Left ventricle myocardium inferior (tissue), 1 donor: ENCODE measurements around the gene CADPS. TPM values are rescaled to one million over a fixed set of nuclear protein-coding genes. Genes with fewer than 3 reads are reported as not detected.

Source experiments
- DNase-seq: peaks from one replicate; pipeline ENCODE4 v3.0.0-alpha.2; 2020
- H3K27ac ChIP-seq: fragments of 200-600 bp; replicated peaks from 2 replicates; pipeline ENCODE4 v1.8.0; 2021
- H3K27me3 ChIP-seq: fragments of 200-600 bp; 2 replicates; pipeline ENCODE4 v1.8.0; 2021; ENCODE audit warnings: low read depth
- H3K36me3 ChIP-seq: fragments of 200-600 bp; 2 replicates; pipeline ENCODE4 v1.8.0; 2021
- H3K4me1 ChIP-seq: fragments of 200-600 bp; 2 replicates; pipeline ENCODE4 v1.8.0; 2021
- H3K4me3 ChIP-seq: fragments of 200-600 bp; 2 replicates; pipeline ENCODE4 v1.8.0; 2021; ENCODE audit warnings: mild to moderate bottlenecking, moderate library complexity
- H3K9me3 ChIP-seq: fragments of 200-600 bp; replicated peaks from 2 replicates; pipeline ENCODE4 v1.8.0; 2021
- intact Hi-C: fragments of 100-400 bp; cut with micrococcal nuclease; formaldehyde crosslinking; loops from one replicate; pipeline ENCODE4 v1.11.0; 2022
- total RNA-seq: library from RNA; stranded (reverse); fragmentation: NEBNext Ultra II Directional; extraction: Animal tissue kit (Norgen Biotek cat#: 25700); gene quantifications from one replicate; pipeline ENCODE4 v1.2.1, GENCODE V29; 2021
- TF ChIP-seq, protein P1 (sequence below): fragments of 200-600 bp; IDR thresholded peaks from 2 replicates; pipeline ENCODE4 v1.8.0; 2021; ENCODE audit warnings: antibody characterized with exemption, mild to moderate bottlenecking, borderline replicate concordance
- donor health status: DM: no; HTN: yes; CAD: no; lungs with severe emphysema.

CADPS gene
- total RNA-seq, 1 donor from 2014 or later, result 25.0 TPM

DNA sequence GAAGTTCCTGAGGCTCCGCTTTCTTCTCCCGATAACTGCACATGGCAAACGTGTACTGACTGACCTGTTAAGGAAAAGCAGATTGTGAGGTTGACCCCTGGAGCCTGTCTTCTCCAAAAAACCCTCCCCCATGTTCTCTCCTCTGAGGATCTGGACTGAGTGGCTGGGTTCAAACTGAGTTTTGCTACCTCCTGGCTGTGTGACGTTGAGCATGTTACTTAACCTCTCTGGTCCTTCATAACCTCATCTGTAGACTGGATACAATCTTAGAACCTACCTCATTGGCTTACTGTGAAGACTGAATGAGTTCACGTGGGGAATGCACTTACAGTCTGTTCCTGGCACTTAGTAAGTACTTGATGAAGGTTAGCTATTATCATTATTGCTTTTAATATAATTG lies 317.8 kb downstream of the CADPS start:
- Histone ChIP-seq H3K9me3 (no peaks in the 10 kb centered on the region), H3K4me3 (no peak overlapping the region), H3K4me1 (no peaks in the 10 kb centered on the region), H3K27me3 (no peaks in the 10 kb centered on the region), H3K36me3 (no peaks in the 10 kb centered on the region), H3K27ac (no peak overlapping the region)
- no peak for DNase-seq
- intact Hi-C loops, result no loop called here
- TF ChIP-seq, protein P1, sequence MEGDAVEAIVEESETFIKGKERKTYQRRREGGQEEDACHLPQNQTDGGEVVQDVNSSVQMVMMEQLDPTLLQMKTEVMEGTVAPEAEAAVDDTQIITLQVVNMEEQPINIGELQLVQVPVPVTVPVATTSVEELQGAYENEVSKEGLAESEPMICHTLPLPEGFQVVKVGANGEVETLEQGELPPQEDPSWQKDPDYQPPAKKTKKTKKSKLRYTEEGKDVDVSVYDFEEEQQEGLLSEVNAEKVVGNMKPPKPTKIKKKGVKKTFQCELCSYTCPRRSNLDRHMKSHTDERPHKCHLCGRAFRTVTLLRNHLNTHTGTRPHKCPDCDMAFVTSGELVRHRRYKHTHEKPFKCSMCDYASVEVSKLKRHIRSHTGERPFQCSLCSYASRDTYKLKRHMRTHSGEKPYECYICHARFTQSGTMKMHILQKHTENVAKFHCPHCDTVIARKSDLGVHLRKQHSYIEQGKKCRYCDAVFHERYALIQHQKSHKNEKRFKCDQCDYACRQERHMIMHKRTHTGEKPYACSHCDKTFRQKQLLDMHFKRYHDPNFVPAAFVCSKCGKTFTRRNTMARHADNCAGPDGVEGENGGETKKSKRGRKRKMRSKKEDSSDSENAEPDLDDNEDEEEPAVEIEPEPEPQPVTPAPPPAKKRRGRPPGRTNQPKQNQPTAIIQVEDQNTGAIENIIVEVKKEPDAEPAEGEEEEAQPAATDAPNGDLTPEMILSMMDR, result no peak

DNA sequence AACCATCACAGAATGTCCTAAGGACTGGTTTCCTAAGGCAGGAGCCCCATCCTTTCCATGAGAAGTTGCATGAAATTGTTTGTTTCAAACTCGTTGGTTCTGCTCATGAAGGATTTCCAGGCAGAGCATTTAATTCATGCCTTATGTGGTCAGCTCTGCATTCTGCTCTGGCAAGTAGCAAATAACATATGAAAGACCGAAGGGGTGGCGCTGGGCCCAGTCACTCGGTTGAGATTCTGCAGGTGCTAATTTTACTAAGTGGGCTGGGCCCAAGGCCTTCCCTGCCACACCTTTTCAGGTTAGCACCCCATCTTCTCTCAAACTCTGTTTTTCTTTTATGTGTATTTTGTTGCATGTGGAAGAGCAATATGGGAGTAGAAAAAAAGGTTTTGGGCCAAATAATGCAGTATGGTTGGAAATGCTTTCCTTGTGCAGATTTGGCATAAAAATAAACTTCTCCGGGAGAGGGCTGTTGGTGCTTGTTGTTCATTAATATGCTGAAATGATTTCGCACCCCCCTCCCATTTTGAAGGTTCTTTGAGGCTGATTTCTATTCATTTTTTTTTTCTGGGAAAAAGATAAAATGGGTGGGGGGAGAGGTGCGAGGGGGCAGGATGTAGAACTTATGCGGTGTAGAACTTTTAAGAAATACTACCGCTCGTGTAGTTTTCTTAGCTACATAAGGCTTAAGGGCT lies 318.9 kb downstream of the CADPS start:
- Histone ChIP-seq H3K36me3 (no peaks in the 10 kb centered on the region), H3K9me3 (no peaks in the 10 kb centered on the region), H3K4me1 (no peaks in the 10 kb centered on the region), H3K27ac (no peak overlapping the region), H3K27me3 (no peaks in the 10 kb centered on the region), H3K4me3 (no peak overlapping the region)
- intact Hi-C loops, result no loop called here
- DNase-seq, result no peak
- TF ChIP-seq, protein P1, result no peak

DNA sequence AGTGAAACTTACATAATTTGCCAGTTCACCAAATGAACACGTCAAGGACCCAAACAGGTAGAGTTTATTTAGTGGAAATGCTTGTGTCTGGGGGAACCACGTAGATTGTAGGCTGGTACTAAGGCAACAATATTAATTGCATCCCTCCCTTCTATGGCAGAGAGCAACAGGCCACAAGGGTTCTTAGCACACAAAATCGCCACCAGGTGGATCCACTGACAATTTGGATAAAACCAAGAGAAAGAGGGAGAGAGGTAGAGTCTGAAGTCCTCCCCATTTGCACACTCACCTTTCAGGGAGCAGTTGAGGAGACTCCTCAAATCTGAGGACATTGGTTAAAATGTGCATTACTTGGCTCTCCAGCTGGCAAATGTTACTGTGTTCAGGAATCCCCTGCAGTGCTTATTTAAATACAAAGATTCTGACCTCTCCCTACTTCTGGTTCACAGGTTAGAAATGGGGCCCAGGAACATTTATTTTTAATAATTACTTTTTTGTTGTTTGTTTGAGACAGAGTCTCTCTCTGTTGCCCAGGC lies 320.9 kb downstream of the CADPS start:
- no peak for DNase-seq
- H3K4me3 ChIP-seq, result no peak overlapping the region
- H3K27me3 ChIP-seq, result no peaks in the 10 kb centered on the region
- no peaks in the 10 kb centered on the region for H3K9me3 ChIP-seq
- no peaks in the 10 kb centered on the region for H3K36me3 ChIP-seq
- TF ChIP-seq, protein P1, result no peak
- intact Hi-C loops, result no loop called here
- no peak overlapping the region for H3K27ac ChIP-seq
- no peaks in the 10 kb centered on the region for H3K4me1 ChIP-seq

DNA sequence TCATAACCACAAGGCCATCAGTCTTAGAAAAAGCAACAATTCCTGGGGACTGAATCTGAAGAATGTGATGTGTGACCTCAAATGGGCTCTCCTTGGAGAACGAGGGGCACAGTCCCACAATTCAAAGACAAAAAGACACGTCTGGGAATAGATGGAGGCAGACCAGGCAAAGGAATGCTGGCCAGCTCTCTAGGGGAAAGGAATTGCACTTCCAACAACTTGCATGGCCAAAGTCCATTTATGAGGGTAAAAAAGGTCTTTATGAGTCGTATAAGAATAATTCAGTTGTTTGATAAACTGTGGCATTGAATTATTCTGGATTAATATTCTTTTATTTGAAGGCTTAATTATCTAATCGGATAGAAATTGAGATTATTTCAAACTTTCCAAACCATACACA lies 321.4 kb downstream of the CADPS start:
- TF ChIP-seq, protein P1, result no peak
- Histone ChIP-seq H3K9me3 (no peaks in the 10 kb centered on the region), H3K27ac (no peak overlapping the region), H3K27me3 (no peaks in the 10 kb centered on the region), H3K4me1 (no peaks in the 10 kb centered on the region), H3K36me3 (no peaks in the 10 kb centered on the region), H3K4me3 (no peak overlapping the region)
- DNase-seq, result no peak
- intact Hi-C loops, result no loop called here

DNA sequence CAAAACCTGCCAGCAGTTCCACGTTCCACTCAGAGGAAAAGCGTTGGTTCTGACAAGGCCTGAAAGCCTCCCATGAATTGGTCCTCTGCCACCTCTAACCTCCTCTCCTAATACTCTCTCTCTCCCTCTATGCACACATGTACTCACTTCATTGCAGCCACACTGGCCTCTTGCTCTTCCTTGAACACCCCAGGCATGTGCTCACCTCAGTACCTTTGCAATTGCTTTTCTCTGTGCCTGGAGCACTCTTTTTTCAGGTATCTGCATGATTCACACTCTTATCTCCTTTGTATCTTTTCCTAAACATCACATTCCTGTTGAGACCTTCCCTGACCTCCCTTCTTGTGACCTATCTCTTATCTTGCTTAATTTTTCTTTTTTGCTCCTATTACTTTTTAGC lies 323.7 kb downstream of the CADPS start:
- H3K4me1 ChIP-seq, result no peaks in the 10 kb centered on the region
- H3K4me3 ChIP-seq, result no peak overlapping the region
- intact Hi-C loops, result no loop called here
- H3K27ac ChIP-seq, result no peak overlapping the region
- TF ChIP-seq, protein P1, result no peak
- no peak for DNase-seq
- H3K9me3 ChIP-seq, result no peaks in the 10 kb centered on the region
- H3K27me3 ChIP-seq, result no peaks in the 10 kb centered on the region
- no peaks in the 10 kb centered on the region for H3K36me3 ChIP-seq
